Regular cardiac myocyte (primary cell): ENCODE results near the gene ABHD16B. TPM values are rescaled to one million over a fixed set of nuclear protein-coding genes. Genes with fewer than 3 reads are reported as not detected.

Experiments used
- total RNA-seq: library from RNA; depleted of rRNA; stranded (reverse); fragments of >200 nt; gene quantifications from 2 replicates; pipeline ENCODE4 v1.2.3, GENCODE V29; 2014

ABHD16B gene
- not detected in 2 replicates for total RNA-seq

DNA sequence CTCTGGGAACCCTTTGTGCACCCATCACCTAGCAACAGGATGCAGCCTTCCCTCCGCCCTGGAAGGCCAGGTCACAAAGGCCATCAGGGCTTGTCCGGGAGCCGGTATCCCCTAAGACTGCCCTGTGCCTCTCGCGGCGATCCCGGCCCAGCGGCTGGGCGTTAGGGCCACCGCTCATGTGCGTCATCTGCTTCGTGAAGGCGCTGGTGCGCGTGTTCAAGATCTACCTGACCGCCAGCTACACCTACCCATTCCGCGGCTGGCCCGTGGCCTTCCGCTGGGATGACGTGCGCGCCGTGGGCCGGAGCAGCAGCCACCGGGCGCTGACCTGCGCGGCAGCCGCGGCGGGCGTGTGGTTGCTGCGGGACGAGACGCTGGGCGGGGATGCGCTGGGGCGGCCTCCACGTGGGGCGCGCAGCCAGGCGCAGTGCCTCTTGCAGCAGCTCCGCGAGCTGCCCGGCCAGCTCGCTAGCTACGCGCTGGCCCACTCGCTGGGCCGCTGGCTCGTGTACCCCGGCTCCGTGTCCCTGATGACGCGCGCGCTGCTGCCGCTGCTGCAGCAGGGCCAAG is at the start of gene ABHD16B:
Gene ABHD16B, plus strand, starts transcription at position 134 of the 570 bp plus-strand sequence. Its CDS starts 43 bp downstream, at position 177.

GRCh38 chr20:63830841-63831588 is 30.3 kb upstream of the ABHD16B start, which contains the start of gene ZBTB46:
ZBTB46 (minus strand) TSS chr20:63831264; CDS start chr20:63790757, 40,507 bp downstream.

DNA sequence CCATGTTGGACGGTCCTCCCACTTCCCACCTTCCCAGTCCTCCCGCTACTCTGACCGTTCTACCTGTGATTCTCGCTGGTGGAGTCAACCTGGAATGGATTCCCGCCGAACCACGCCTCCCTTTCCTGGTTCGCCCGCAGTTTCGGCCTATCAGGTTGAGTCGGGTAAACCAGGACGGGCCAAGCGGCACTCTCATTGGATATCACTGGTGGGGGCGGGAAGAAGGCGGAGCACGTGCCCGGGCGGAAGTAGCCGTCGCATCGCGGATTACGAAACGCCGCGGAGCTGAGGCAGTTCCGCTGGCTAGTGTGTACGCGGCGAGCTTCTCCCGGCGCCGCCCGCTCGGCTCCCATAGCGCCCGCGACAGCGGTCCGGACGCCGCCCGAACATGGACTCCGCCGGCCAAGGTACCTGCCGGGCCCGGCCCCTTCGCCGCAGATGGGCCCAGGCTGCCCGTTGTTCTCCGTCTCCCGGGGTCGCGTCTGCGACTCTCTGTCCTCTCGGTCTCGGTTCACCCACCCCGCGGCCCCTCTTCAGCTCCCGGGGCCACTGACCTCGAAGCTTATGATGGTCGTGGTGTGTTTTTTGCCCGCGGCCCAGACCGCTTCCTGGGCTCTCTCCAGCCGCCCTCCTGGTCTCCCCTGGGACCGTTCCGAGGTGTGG is 3.8 kb downstream of the ABHD16B start, which contains the start of gene TPD52L2:
Gene TPD52L2, plus strand, starts transcription at position 293 of the 663 bp plus-strand sequence. Its CDS starts 96 bp downstream, at position 389.

DNA sequence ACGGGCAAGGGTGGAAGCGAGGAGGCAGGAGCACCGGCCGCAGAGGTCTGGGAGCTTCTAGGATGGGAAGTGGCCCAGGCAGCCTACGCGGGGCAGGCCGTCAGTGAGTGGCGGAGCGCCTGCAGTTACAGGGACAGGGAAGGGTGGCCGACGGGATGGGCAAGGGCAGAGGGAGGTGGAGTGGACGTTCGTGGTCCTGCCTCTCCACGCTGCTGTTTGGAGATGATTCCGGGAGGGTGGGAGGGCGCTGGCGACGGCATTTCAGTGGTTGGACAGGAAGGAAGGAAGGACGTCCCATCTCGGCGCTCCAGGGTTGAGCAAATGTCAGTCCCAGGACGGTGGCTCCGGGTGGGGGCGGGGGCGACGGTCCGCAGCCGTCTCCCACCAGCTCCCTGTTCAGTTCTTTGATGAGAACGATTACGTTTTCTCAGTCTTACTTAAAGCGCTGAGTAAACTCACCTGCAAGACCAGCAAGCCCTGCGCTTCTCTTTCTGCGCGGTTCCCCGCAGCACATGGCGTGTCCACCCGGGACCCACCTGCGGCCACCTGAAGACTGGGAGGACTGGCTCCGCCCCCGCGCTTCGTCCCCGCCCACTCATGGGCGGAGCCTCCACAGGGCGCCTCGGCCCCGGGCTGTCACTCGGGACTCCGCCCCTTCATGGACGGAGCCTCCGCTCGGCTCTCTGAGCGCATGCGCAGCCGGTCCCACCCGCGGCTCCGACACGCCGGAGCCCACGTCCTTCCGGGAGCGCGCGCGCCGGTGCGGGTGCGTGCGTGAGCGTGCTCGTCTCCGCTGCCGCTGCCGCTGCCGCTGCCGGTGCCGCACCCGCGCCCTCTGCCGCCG is 33.3 kb downstream of the ABHD16B start, which contains the start of gene DNAJC5:
Gene DNAJC5, plus strand, starts transcription at position 769 of the 844 bp plus-strand sequence. CDS start 33,220 bp downstream, outside the sequence.

Other genes starting within 250 kb of the ABHD16B start
- gene GMEB2, start 234.4 kb upstream of the ABHD16B start, total RNA-seq: 8.2 and 9.6 TPM in 2 replicates
- 9.8 and 11.8 TPM in 2 replicates for gene STMN3, start 208.1 kb upstream of the ABHD16B start, total RNA-seq
- gene RTEL1, start 203.2 kb upstream of the ABHD16B start, total RNA-seq: 6.2 and 13.8 TPM in 2 replicates
- gene TNFRSF6B, start 164.8 kb upstream of the ABHD16B start, total RNA-seq: 2.7 and 8.7 TPM in 2 replicates
- 31.6 and 41.6 TPM in 2 replicates for gene ARFRP1, start 153.5 kb upstream of the ABHD16B start, total RNA-seq
- 15.2 and 26.5 TPM in 2 replicates for gene ZGPAT, start 153.5 kb upstream of the ABHD16B start, total RNA-seq
- gene LIME1, start 124.8 kb upstream of the ABHD16B start, total RNA-seq: 3.3 and 4.2 TPM in 2 replicates
- gene SLC2A4RG, start 121.7 kb upstream of the ABHD16B start, total RNA-seq: 22.0 and 22.3 TPM in 2 replicates
- 4.8 and 14.6 TPM in 2 replicates for gene ZBTB46, start 30.2 kb upstream of the ABHD16B start, total RNA-seq
- gene TPD52L2, start 3.8 kb downstream of the ABHD16B start, total RNA-seq: 137 and 175 TPM in 2 replicates
- gene DNAJC5, start 33.6 kb downstream of the ABHD16B start, total RNA-seq: 73.9 and 78.2 TPM in 2 replicates
- 13.5 and 25.9 TPM in 2 replicates for gene UCKL1, start 94.9 kb downstream of the ABHD16B start, total RNA-seq
- gene ZNF512B, start 108.4 kb downstream of the ABHD16B start, total RNA-seq: 5.1 and 8.4 TPM in 2 replicates
- gene SAMD10, start 118.1 kb downstream of the ABHD16B start, total RNA-seq: 0.38 and 0.56 TPM in 2 replicates
- gene PRPF6, start 119.6 kb downstream of the ABHD16B start, total RNA-seq: 49.6 and 65.6 TPM in 2 replicates
- gene C20orf204, start 174.7 kb downstream of the ABHD16B start, total RNA-seq: 0.77 and 0.85 TPM in 2 replicates
- under 0.01 and 0.19 TPM in 2 replicates for gene SOX18, start 188.1 kb downstream of the ABHD16B start, total RNA-seq
- 10.0 and 33.0 TPM in 2 replicates for gene TCEA2, start 201.7 kb downstream of the ABHD16B start, total RNA-seq
- gene RGS19, start 218.0 kb downstream of the ABHD16B start, total RNA-seq: 6.3 and 7.0 TPM in 2 replicates
- gene OPRL1, start 218.6 kb downstream of the ABHD16B start, total RNA-seq: 0.19 and 2.0 TPM in 2 replicates
- 0.19 TPM in 1 of 2 replicates, not detected in the other for gene LKAAEAR1, start 222.9 kb downstream of the ABHD16B start, total RNA-seq
- gene NPBWR2, start 246.1 kb downstream of the ABHD16B start, total RNA-seq: not detected in 2 replicates